RWPE2 (cell line): ENCODE measurements around the gene CCL28.

Source experiments
- ATAC-seq: fragments of 200-7000 bp; cut with Tn5 transposase; 3 replicates; pipeline ENCODE4 v1.9.1; 2021; ENCODE audit warnings: low read depth
- DNase-seq: peaks from one replicate; pipeline ENCODE4 v3.0.0-alpha.2; 2020; ENCODE audit warnings: low spot score
- H3K27ac ChIP-seq: fragments of 450-650 bp; 2 replicates; pipeline ENCODE4 v1.5.1; 2017; ENCODE audit warnings: mild to moderate bottlenecking; ENCODE audit not compliant: poor library complexity, severe bottlenecking
- H3K27me3 ChIP-seq: fragments of 250-450 bp; sonication (Bioruptor Pico); 2 replicates; pipeline ENCODE4 v1.5.1; 2021; ENCODE audit warnings: mild to moderate bottlenecking, moderate library complexity; ENCODE audit not compliant: insufficient read depth, poor library complexity, severe bottlenecking
- H3K36me3 ChIP-seq: fragments of 250-450 bp; sonication (Bioruptor Pico); 2 replicates; pipeline ENCODE4 v1.5.1; 2020; ENCODE audit warnings: low read depth, mild to moderate bottlenecking, moderate library complexity
- H3K4me1 ChIP-seq: fragments of 250-450 bp; sonication (Bioruptor Pico); 2 replicates; pipeline ENCODE4 v1.5.1; 2021; ENCODE audit warnings: mild to moderate bottlenecking, moderate library complexity; ENCODE audit not compliant: insufficient read depth, poor library complexity, severe bottlenecking
- H3K4me3 ChIP-seq: fragments of 250-450 bp; sonication (Bioruptor Pico); 2 replicates; pipeline ENCODE4 v1.5.1; 2021; ENCODE audit warnings: mild to moderate bottlenecking, moderate library complexity; ENCODE audit not compliant: severe bottlenecking
- H3K9me3 ChIP-seq: fragments of 250-450 bp; sonication (Bioruptor Pico); 2 replicates; pipeline ENCODE4 v1.5.1; 2021; ENCODE audit warnings: mild to moderate bottlenecking, moderate library complexity; ENCODE audit not compliant: severe bottlenecking
- CTCF ChIP-seq: fragments of 450-650 bp; IDR thresholded peaks from one replicate; pipeline ENCODE4 v1.5.1; 2017; ENCODE audit warnings: mild to moderate bottlenecking, moderate library complexity; ENCODE audit not compliant: poor library complexity, severe bottlenecking

The CCL28 gene

GRCh38 chr5:43376496-43377140 is 35.6 kb downstream of the CCL28 start:
- Histone ChIP-seq H3K27me3 (no peaks in the 10 kb centered on the region), H3K36me3 (peaks cover 7% of the 10 kb centered on the region; the same call in 1 of the 2 replicates), H3K4me3 (no peak overlapping the region), H3K9me3 (no peaks in the 10 kb centered on the region), H3K4me1 (no peaks in the 10 kb centered on the region), H3K27ac (no peak overlapping the region)
- TF ChIP-seq CTCF: no peak
- ATAC-seq (no peak), DNase-seq (no peak)

GRCh38 chr5:43371821-43372220 is 40.4 kb downstream of the CCL28 start:
- no peak for DNase-seq
- TF ChIP-seq CTCF: no peak
- H3K4me1 ChIP-seq: no peaks in the 10 kb centered on the region
- no peak overlapping the region for H3K27ac ChIP-seq
- H3K36me3 ChIP-seq: no peaks in the 10 kb centered on the region
- no peak for ATAC-seq
- H3K27me3 ChIP-seq: no peaks in the 10 kb centered on the region
- H3K9me3 ChIP-seq: no peaks in the 10 kb centered on the region
- H3K4me3 ChIP-seq: no peak overlapping the region

GRCh38 chr5:43370352-43370751 is 41.8 kb downstream of the CCL28 start:
- no peak for TF ChIP-seq CTCF
- Histone ChIP-seq H3K9me3 (no peaks in the 10 kb centered on the region), H3K4me1 (no peaks in the 10 kb centered on the region), H3K36me3 (no peaks in the 10 kb centered on the region), H3K27me3 (no peaks in the 10 kb centered on the region), H3K27ac (no peak overlapping the region), H3K4me3 (no peak overlapping the region)
- no peak for DNase-seq
- ATAC-seq: no peak

GRCh38 chr5:43369651-43370050 is 42.5 kb downstream of the CCL28 start:
- Histone ChIP-seq H3K4me1 (no peaks in the 10 kb centered on the region), H3K36me3 (no peaks in the 10 kb centered on the region), H3K4me3 (no peak overlapping the region), H3K27me3 (no peaks in the 10 kb centered on the region), H3K27ac (no peak overlapping the region), H3K9me3 (no peaks in the 10 kb centered on the region)
- TF ChIP-seq CTCF: no peak
- DNase-seq (no peak), ATAC-seq (no peak)

- no peaks in the 10 kb centered on the region for H3K9me3 ChIP-seq
- TF ChIP-seq CTCF: no peak
- H3K4me1 ChIP-seq: peaks cover 6% of the 10 kb centered on the region
- no peak overlapping the region for H3K27ac ChIP-seq
- ATAC-seq: no peak
- no peak overlapping the region for H3K4me3 ChIP-seq
- no peaks in the 10 kb centered on the region for H3K36me3 ChIP-seq
- no peak for DNase-seq
- H3K27me3 ChIP-seq: no peaks in the 10 kb centered on the region
Observed at GRCh38 chr5:43367909-43368669, 44.1 kb downstream of the CCL28 start.
